ENCODE data around the gene APOB. TPM values are rescaled to one million over a fixed set of nuclear protein-coding genes. Genes with fewer than 3 reads are reported as not detected.

Gene APOB
- total and polyA plus RNA-seq, 8 donors = under 0.01 to 30.7 (median 0.72) TPM; not detected in 3

DNA sequence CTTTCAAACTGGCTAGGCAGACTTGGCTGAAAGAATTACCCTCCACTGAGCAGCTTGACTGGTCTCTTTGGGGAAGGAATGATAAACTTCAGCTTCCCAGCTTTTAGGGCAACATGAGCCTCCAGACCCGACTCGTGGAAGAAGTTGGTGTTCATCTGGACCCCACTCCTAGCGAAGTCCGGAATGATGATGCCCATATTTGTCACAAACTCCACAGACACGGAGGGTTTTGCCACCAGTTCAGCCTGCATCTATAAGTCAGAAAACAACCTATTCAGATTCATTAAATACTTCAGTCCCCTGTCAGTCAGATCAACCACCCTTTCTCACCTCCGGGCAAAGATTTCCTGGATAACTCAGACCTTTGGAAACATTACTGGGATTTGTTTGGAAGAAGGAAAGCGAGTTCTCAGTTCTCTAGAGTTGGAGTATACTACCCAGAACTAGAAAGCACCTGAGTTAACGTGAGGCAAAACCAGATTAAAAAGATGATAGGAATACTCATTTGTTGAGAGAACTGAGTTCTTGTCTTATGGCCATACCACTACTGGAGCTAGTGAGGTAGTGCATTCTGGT is 21.0 kb downstream of the APOB start:
- 86 to 88% (median 88%) methylated on average over 8 of the region's 8 CpGs for WGBS, 5 donors
- no peaks in the 10 kb centered on the region for H3K27me3 ChIP-seq
- no peaks in the 10 kb centered on the region for H3K36me3 ChIP-seq
- no peaks in the 10 kb centered on the region for H3K9me3 ChIP-seq
- H3K4me1 ChIP-seq = no peaks in the 10 kb centered on the region
- intact Hi-C loops (cut with DNase I; ENCODE audit: low total_unique reads) = no loop called here
- TF ChIP-seq EP300 (IDR thresholded peaks at IDR 0.05) (no peak), POLR2AphosphoS5 (IDR thresholded peaks at IDR 0.05) (no peak), POLR2A (IDR thresholded peaks at IDR 0.05) (no peak)
- TF ChIP-seq, protein P1, sequence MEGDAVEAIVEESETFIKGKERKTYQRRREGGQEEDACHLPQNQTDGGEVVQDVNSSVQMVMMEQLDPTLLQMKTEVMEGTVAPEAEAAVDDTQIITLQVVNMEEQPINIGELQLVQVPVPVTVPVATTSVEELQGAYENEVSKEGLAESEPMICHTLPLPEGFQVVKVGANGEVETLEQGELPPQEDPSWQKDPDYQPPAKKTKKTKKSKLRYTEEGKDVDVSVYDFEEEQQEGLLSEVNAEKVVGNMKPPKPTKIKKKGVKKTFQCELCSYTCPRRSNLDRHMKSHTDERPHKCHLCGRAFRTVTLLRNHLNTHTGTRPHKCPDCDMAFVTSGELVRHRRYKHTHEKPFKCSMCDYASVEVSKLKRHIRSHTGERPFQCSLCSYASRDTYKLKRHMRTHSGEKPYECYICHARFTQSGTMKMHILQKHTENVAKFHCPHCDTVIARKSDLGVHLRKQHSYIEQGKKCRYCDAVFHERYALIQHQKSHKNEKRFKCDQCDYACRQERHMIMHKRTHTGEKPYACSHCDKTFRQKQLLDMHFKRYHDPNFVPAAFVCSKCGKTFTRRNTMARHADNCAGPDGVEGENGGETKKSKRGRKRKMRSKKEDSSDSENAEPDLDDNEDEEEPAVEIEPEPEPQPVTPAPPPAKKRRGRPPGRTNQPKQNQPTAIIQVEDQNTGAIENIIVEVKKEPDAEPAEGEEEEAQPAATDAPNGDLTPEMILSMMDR (IDR thresholded peaks at IDR 0.05) = no peak
- H3K27ac ChIP-seq = no peak overlapping the region
- no peak overlapping the region for H3K4me3 ChIP-seq
- DNase-seq = no peak

DNA sequence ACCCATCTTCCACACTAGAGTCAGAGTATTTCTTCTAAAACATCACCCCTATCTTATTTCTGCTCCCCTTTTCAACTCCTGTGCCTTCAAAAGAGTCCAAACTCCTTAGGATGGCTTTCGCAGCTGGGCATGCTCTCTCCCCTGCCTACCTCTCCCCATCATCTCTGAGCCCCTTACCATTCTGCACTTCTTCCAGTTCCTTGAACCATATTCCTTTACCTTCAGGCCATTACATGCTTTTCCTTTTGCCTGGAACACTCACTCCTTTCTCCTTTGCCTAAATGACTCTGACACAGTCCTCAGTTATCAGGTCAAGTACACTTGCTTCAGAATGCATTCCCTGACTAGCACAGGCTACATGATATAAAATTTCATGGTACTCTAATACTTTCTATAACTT is 22.4 kb downstream of the APOB start:
- no peaks in the 10 kb centered on the region for H3K27me3 ChIP-seq
- TF ChIP-seq POLR2A (IDR thresholded peaks at IDR 0.05) (no peak), POLR2AphosphoS5 (IDR thresholded peaks at IDR 0.05) (no peak), EP300 (IDR thresholded peaks at IDR 0.05) (no peak)
- TF ChIP-seq, protein P1 (IDR thresholded peaks at IDR 0.05) = no peak
- no peak overlapping the region for H3K4me3 ChIP-seq
- no peaks in the 10 kb centered on the region for H3K36me3 ChIP-seq
- intact Hi-C loops (cut with DNase I; ENCODE audit: low total_unique reads) = no loop called here
- WGBS, 5 donors = 89 to 100% (median 95%) methylated on average over 1 of the region's 1 CpG
- no peaks in the 10 kb centered on the region for H3K4me1 ChIP-seq
- no peak overlapping the region for H3K27ac ChIP-seq
- DNase-seq = no peak
- H3K9me3 ChIP-seq = no peaks in the 10 kb centered on the region

DNA sequence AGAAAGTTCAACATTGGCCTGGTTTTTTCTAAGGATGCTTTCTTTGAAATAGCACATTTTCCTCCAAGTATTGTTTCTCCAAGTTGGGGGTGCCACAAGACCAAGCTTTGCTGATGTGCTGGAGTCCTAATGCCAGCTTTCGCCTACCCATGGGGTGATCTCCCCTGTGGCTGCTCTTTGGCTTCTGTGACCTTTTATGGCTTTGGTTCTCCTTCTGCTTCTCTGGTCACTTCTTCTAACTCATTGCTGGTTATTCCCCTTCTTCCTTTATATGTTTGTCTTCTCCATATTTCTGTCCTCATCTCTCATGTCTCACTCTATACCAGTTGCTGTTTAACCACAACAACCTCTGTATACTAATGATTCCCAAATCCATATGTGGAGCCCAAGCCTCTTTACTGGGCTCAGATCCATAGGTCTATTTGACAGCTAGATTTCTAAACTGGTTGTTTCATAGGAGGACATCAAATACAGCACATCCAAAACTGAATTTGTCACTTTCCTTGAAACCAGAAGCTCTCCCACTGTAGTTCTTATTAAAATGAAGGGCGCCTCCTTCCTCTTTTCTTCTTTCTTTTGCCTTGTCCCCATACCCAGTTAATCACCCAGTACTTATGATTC is 23.1 kb downstream of the APOB start:
- no peak for DNase-seq

DNA sequence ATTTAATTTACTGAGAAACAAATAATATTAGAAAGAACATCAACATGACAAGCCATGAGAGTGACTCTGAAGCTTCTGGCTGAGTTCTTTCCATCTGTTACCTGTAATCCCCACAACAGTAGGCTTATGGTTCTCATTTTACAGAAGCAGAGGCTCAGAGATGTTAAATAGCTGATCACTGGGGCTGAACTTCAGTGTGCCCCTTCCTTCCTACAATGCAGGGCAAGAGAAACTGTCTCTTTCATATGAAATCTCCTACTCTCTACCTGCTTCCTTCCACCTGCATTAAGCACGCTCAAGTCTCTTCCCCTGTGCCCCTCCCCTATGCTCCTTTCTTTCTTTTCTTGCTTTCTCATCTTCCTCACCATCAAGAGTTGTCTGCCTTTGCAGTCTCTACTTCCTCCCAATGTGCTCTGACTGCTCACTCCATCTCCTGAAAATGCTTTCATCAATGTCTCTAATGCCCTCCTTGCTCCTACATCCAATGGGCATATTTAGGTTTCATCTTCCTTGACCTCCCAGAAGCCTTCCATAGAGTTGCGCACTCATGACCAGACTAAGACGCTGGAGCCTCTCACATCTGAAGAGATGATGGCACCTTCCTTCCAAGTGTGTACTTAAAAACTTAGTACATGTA is 23.7 kb downstream of the APOB start:
- TF ChIP-seq POLR2AphosphoS5 (IDR thresholded peaks at IDR 0.05) (no peak), EP300 (IDR thresholded peaks at IDR 0.05) (no peak), POLR2A (IDR thresholded peaks at IDR 0.05) (no peak)
- TF ChIP-seq, protein P1 (IDR thresholded peaks at IDR 0.05) = no peak
- Histone ChIP-seq H3K27ac (no peak overlapping the region), H3K4me1 (no peaks in the 10 kb centered on the region), H3K27me3 (no peaks in the 10 kb centered on the region), H3K9me3 (no peaks in the 10 kb centered on the region), H3K36me3 (no peaks in the 10 kb centered on the region), H3K4me3 (no peak overlapping the region)
- WGBS, 5 donors = 89 to 91% (median 91%) methylated on average over 3 of the region's 3 CpGs
- no peak for DNase-seq
- intact Hi-C loops (cut with DNase I; ENCODE audit: low total_unique reads) = no loop called here

More for the DNA sequence above, 23.1 kb downstream of the APOB start:
- Histone ChIP-seq H3K36me3 (no peaks in the 10 kb centered on the region), H3K27ac (no peak overlapping the region), H3K9me3 (no peaks in the 10 kb centered on the region), H3K27me3 (no peaks in the 10 kb centered on the region), H3K4me3 (no peak overlapping the region), H3K4me1 (no peaks in the 10 kb centered on the region)
- no peak for TF ChIP-seq EP300 (IDR thresholded peaks at IDR 0.05)
- 86 to 97% (median 95%) methylated on average over 2 of the region's 2 CpGs for WGBS, 5 donors
- intact Hi-C loops (cut with DNase I; ENCODE audit: low total_unique reads) = no loop called here

DNA sequence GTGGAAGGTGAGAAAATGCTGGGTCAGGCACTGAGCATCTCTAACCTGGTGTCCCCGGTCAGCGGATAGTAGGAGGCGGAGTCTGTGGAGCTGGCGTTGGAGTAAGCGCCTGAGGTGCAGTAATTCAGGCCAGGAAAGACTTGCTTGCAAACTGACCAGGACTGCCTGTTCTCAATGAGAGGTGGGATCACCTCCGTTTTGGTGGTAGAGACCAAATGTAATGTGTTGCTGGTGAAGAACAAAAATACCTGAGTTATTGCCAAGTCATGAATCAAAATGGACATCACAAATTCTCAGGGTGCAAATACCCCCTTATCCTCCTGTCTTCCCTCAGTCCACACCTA is 24.2 kb downstream of the APOB start:
- no peaks in the 10 kb centered on the region for H3K36me3 ChIP-seq
- WGBS, 5 donors = 87 to 95% (median 92%) methylated on average over 6 of the region's 6 CpGs
- H3K4me1 ChIP-seq = no peaks in the 10 kb centered on the region
- intact Hi-C loops (cut with DNase I; ENCODE audit: low total_unique reads) = no loop called here
- no peak for DNase-seq
- H3K9me3 ChIP-seq = no peaks in the 10 kb centered on the region
- TF ChIP-seq POLR2AphosphoS5 (IDR thresholded peaks at IDR 0.05) (no peak), POLR2A (IDR thresholded peaks at IDR 0.05) (no peak), EP300 (IDR thresholded peaks at IDR 0.05) (no peak)
- TF ChIP-seq, protein P1 (IDR thresholded peaks at IDR 0.05) = no peak
- H3K4me3 ChIP-seq = no peak overlapping the region
- H3K27ac ChIP-seq = no peak overlapping the region
- no peaks in the 10 kb centered on the region for H3K27me3 ChIP-seq
